Brain microvascular endothelial cell (primary cell): ENCODE results near the gene GLRX5.
A peak's percentile ranks its signal among the peaks of the same experiment; 100 is the strongest.

Experiments
- DNase-seq: peaks from one replicate; pipeline ENCODE4 v3.0.0-alpha.2; 2020
- H3K27ac ChIP-seq: fragments of 250-450 bp; sonication (Bioruptor Pico); 2 replicates; pipeline ENCODE4 v1.5.1; 2020; ENCODE audit warnings: mild to moderate bottlenecking, moderate library complexity
- H3K27me3 ChIP-seq: fragments of 250-450 bp; sonication (Bioruptor Pico); replicated peaks from 2 replicates; pipeline ENCODE4 v1.5.1; 2020; ENCODE audit warnings: mild to moderate bottlenecking
- H3K36me3 ChIP-seq: fragments of 250-450 bp; sonication (Bioruptor Pico); replicated peaks from 2 replicates; pipeline ENCODE4 v1.5.1; 2020; ENCODE audit warnings: mild to moderate bottlenecking
- H3K4me3 ChIP-seq: 2 replicates; pipeline ENCODE4 v1.5.1; 2011; ENCODE audit warnings: low read depth, mild to moderate bottlenecking, control low read depth, low read length, moderate library complexity
- CTCF ChIP-seq: IDR thresholded peaks from 2 replicates; pipeline ENCODE4 v1.5.1; 2011; ENCODE audit warnings: low read depth, mild to moderate bottlenecking, moderate library complexity, low read length, control low read depth, inconsistent platforms; ENCODE audit errors: missing control alignments
- in situ Hi-C: cut with HindIII; loops from 2 replicates; pipeline ENCODE4 v1.10.0; 2017; ENCODE audit warnings: low sequenced_read_pairs, low pct_ligation_motif_present

The GLRX5 gene

GRCh38 chr14:95553141-95553540, 18.3 kb downstream of the GLRX5 start:
- Histone ChIP-seq H3K36me3 (no peaks in the 10 kb centered on the region), H3K4me3 (no peak overlapping the region), H3K27ac (no peak overlapping the region), H3K27me3 (no peaks in the 10 kb centered on the region)
- in situ Hi-C loops = loop anchor here (25.0 kb wide), 1 partner anchor 434 kb away; no protein-coding TSS in a partner anchor
- no peak for DNase-seq
- no peak for TF ChIP-seq CTCF

- Histone ChIP-seq H3K36me3 (no peaks in the 10 kb centered on the region), H3K4me3 (no peak overlapping the region), H3K27ac (no peak overlapping the region), H3K27me3 (no peaks in the 10 kb centered on the region)
- in situ Hi-C loops = loop anchor here (25.0 kb wide), 1 partner anchor 432 kb away; no protein-coding TSS in a partner anchor
- TF ChIP-seq CTCF = no peak
- DNase-seq = no peak
These were observed 20.2 kb downstream of the GLRX5 start for GRCh38 chr14:95555053-95555452.

DNA sequence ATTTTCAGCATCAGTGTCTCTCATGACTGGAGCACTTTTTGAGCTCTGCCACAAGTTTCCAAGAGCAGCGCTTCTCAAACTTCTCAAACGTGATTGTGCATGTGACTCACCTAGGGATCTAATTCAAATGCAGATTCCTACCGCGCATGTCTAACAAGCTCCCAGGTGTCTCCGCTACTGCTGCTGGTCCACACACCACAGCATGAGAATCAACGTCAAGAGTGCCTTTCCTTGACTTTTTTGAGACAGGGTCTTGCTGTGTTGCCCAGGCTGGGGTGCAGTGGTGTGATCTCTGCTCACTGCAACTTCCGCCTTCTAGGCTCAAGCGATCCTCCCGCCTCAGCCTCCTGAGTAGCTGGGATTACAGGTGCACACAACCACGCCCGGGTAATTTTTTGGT, 22.4 kb downstream of the GLRX5 start:
- in situ Hi-C loops = loop anchor here (25.0 kb wide), 1 partner anchor 430 kb away; no protein-coding TSS in a partner anchor
- DNase-seq = no peak
- Histone ChIP-seq H3K27me3 (no peaks in the 10 kb centered on the region), H3K36me3 (no peaks in the 10 kb centered on the region), H3K27ac (no peak overlapping the region), H3K4me3 (no peak overlapping the region)
- no peak for TF ChIP-seq CTCF

GRCh38 chr14:95557832-95558231, 23.0 kb downstream of the GLRX5 start:
- Histone ChIP-seq H3K36me3 (no peaks in the 10 kb centered on the region), H3K27me3 (no peaks in the 10 kb centered on the region), H3K27ac (no peak overlapping the region), H3K4me3 (no peak overlapping the region)
- TF ChIP-seq CTCF = no peak
- no peak for DNase-seq
- in situ Hi-C loops = loop anchor here (25.0 kb wide), 1 partner anchor 429 kb away; no protein-coding TSS in a partner anchor

DNA sequence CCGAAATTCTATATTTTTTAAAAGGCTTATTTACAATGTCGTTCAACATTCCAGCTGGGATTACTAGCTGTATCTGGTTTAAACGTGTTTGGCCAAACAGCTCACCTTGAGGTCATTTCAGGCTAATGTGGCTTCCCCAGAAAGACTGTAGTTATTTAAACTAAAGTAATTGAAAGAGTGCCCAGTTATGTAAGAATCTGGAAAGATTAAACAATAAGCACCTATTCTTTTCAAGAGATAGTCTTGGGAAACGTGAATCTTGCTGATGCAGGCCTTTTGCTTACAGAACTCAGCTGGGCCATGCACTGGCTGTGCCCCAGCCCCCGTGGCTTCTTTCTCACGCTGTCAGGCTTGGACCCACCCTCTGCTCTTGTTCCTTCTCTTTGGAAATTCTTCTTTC, 24.4 kb downstream of the GLRX5 start:
- Histone ChIP-seq H3K4me3 (no peak overlapping the region), H3K27ac (no peak overlapping the region), H3K36me3 (no peaks in the 10 kb centered on the region), H3K27me3 (no peaks in the 10 kb centered on the region)
- in situ Hi-C loops = loop anchor here (25.0 kb wide), 1 partner anchor 428 kb away; no protein-coding TSS in a partner anchor
- TF ChIP-seq CTCF = no peak
- no peak for DNase-seq

DNA sequence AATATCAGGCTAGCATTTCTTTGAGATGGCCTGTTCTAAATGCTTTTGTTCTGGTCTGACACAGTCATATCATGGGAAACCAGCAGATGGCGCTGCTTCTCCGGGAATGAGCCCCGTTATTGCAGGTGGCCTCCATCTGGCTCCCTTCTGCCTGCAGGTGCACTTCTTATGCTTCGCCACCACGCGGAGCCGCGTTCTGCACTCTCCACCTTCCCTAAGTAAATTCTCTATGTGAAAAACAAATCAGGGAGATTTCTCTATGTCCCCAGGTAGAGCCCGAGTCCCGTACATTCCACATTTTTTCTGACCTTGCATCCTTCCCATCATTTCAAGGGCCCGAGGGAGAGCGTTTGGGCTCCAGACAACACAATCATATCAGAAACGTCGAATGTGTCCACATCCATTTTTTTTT, 26.2 kb downstream of the GLRX5 start:
- in situ Hi-C loops = loop anchor here (25.0 kb wide), 1 partner anchor 426 kb away; no protein-coding TSS in a partner anchor
- Histone ChIP-seq H3K27me3 (no peaks in the 10 kb centered on the region), H3K4me3 (no peak overlapping the region), H3K36me3 (no peaks in the 10 kb centered on the region), H3K27ac (no peak overlapping the region)
- peak; percentile 95 for TF ChIP-seq CTCF
- peak; percentile 84 for DNase-seq
